CD4-positive, alpha-beta T cell (primary cell): Measurements from ENCODE around the gene NTM. TPM values are rescaled to one million over a fixed set of nuclear protein-coding genes. Genes with fewer than 3 reads are reported as not detected.

ENCODE experiments used
- ATAC-seq: fragments of 200-7000 bp; cut with Tn5 transposase; one replicate; pipeline ENCODE4 v1.10.0; 2022; ENCODE audit warnings: mild to moderate bottlenecking; ENCODE audit not compliant: poor library complexity
- CTCF ChIA-PET: fragments of 350-600 bp; sonication (Branson Sonifier 250); formaldehyde crosslinking; loops from one replicate; lab custom pipeline; 2021; ENCODE audit warnings: antibody characterized with exemption, inconsistent platforms; lab: Charles Lee
- POLR2A ChIA-PET: fragments of 350-600 bp; sonication (Branson Sonifier 250); formaldehyde crosslinking; loops from one replicate; lab custom pipeline; 2021; ENCODE audit warnings: antibody characterized with exemption, inconsistent platforms; lab: Charles Lee
- DNase-seq, 14 experiments: peaks; one replicate each; pipeline ENCODE4 v3.0.0-alpha.2; 2013 to 2020; ENCODE audit warnings: mixed read lengths in 2 of 14
- H3K27ac ChIP-seq, 2 donors: one replicate each; pipeline versions ENCODE4 v1.5.1 to v1.7.0; 2013; ENCODE audit warnings: low read length in 2 of 2, low read depth in 1 of 2, mild to moderate bottlenecking in 1 of 2
- H3K27me3 ChIP-seq, 2 experiments: 1 replicate in 1 of 2; 2 replicates in 1 of 2; pipeline versions ENCODE4 v1.6.1 to v1.7.0; 2013; ENCODE audit warnings: low read length in 2 of 2, control low read depth in 1 of 2, mild to moderate bottlenecking in 1 of 2, moderate library complexity in 1 of 2; ENCODE audit not compliant: insufficient read depth in 2 of 2, control insufficient read depth in 1 of 2
- H3K36me3 ChIP-seq: one replicate; pipeline ENCODE4 v1.6.1; 2013; ENCODE audit warnings: low read length, control low read depth; ENCODE audit not compliant: insufficient read depth
- H3K4me1 ChIP-seq: one replicate; pipeline ENCODE4 v1.6.1; 2013; ENCODE audit warnings: low read length, control low read depth; ENCODE audit not compliant: insufficient read depth
- H3K4me3 ChIP-seq: one replicate; pipeline ENCODE4 v1.5.1; 2013; ENCODE audit warnings: mild to moderate bottlenecking, low read length, moderate library complexity
- H3K9me3 ChIP-seq, 2 experiments: 1 replicate in 1 of 2; 2 replicates in 1 of 2; pipeline versions ENCODE4 v1.6.1 to v1.7.0; 2013; ENCODE audit warnings: low read length in 2 of 2, mild to moderate bottlenecking in 2 of 2, control low read depth in 1 of 2, moderate library complexity in 1 of 2; ENCODE audit not compliant: control insufficient read depth in 1 of 2, insufficient read depth in 1 of 2
- H3K27ac Mint-ChIP-seq: one replicate; pipeline ENCODE4 v1.8.0; 2020; ENCODE audit warnings: mixed read lengths
- H3K27me3 Mint-ChIP-seq: one replicate; pipeline ENCODE4 v1.8.0; 2021; ENCODE audit warnings: mixed read lengths
- H3K36me3 Mint-ChIP-seq: one replicate; pipeline ENCODE4 v1.8.0; 2021; ENCODE audit warnings: low read depth, mixed read lengths
- H3K4me1 Mint-ChIP-seq: one replicate; pipeline ENCODE4 v1.8.0; 2021; ENCODE audit warnings: low read depth, mixed read lengths
- H3K4me3 Mint-ChIP-seq: one replicate; pipeline ENCODE4 v1.8.0; 2020; ENCODE audit warnings: mild to moderate bottlenecking, mixed read lengths
- H3K9me3 Mint-ChIP-seq: one replicate; pipeline ENCODE4 v1.8.0; 2020; ENCODE audit warnings: mixed read lengths
- intact Hi-C, 2 experiments: fragments of 100-400 bp; cut with DNase I in 1 of 2; cut with micrococcal nuclease in 1 of 2; formaldehyde crosslinking; loops; one replicate each; pipeline versions ENCODE4 v1.15.1 to v1.9.0; 2023 to 2025; cut with DNase I, micrococcal nuclease
- total RNA-seq, 174 experiments: library from RNA in 2 of 174; stranded (reverse) in 2 of 174; gene quantifications; one replicate each; pipeline ENCODE4 v1.2.3 and lab custom pipeline; 2021 to 2026
- TF ChIP-seq, protein P1 (sequence below): fragments of 200-600 bp; IDR thresholded peaks from one replicate; pipeline ENCODE4 v1.8.0; 2022; ENCODE audit warnings: antibody characterized with exemption, mild to moderate bottlenecking

The NTM gene
- total RNA-seq, 2 experiments from 2014 or later: not detected

DNA sequence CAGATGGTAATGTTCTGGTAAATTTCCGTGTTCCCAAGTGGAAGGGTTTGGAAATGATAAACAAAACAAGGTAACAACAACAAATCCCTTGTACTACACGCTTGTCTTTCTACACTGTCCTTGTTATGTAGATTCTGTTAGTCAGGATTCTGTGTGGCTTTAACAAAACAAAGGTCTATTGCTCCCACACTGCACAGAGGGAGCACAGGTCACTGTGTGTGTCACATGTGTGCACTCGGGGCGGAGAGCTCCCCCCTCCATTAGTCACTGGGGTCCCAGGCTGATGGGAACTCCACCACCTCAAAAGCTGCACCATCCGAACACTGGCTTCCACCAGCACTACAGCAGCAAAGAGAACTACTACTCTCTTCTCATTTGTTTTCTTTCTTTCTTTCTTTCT lies 227.9 kb downstream of the NTM start:
- no peak for ATAC-seq
- DNase-seq: no peak
- TF ChIP-seq, protein P1, sequence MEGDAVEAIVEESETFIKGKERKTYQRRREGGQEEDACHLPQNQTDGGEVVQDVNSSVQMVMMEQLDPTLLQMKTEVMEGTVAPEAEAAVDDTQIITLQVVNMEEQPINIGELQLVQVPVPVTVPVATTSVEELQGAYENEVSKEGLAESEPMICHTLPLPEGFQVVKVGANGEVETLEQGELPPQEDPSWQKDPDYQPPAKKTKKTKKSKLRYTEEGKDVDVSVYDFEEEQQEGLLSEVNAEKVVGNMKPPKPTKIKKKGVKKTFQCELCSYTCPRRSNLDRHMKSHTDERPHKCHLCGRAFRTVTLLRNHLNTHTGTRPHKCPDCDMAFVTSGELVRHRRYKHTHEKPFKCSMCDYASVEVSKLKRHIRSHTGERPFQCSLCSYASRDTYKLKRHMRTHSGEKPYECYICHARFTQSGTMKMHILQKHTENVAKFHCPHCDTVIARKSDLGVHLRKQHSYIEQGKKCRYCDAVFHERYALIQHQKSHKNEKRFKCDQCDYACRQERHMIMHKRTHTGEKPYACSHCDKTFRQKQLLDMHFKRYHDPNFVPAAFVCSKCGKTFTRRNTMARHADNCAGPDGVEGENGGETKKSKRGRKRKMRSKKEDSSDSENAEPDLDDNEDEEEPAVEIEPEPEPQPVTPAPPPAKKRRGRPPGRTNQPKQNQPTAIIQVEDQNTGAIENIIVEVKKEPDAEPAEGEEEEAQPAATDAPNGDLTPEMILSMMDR: no peak
- H3K27ac Mint-ChIP-seq: no peak overlapping the region
- H3K27me3 ChIP-seq: no peaks in the 10 kb centered on the region
- H3K4me3 Mint-ChIP-seq: no peak overlapping the region
- H3K4me1 Mint-ChIP-seq: no peaks in the 10 kb centered on the region
- H3K36me3 ChIP-seq: no peaks in the 10 kb centered on the region
- ChIA-PET CTCF (no interaction called here), POLR2A (no interaction called here)
- no peak overlapping the region for H3K27ac ChIP-seq
- H3K36me3 Mint-ChIP-seq: no peaks in the 10 kb centered on the region
- no peaks in the 10 kb centered on the region for H3K27me3 Mint-ChIP-seq
- no peaks in the 10 kb centered on the region for H3K9me3 ChIP-seq
- H3K4me3 ChIP-seq: no peak overlapping the region
- H3K4me1 ChIP-seq: no peaks in the 10 kb centered on the region
- intact Hi-C loops: no loop called here
- no peaks in the 10 kb centered on the region for H3K9me3 Mint-ChIP-seq

DNA sequence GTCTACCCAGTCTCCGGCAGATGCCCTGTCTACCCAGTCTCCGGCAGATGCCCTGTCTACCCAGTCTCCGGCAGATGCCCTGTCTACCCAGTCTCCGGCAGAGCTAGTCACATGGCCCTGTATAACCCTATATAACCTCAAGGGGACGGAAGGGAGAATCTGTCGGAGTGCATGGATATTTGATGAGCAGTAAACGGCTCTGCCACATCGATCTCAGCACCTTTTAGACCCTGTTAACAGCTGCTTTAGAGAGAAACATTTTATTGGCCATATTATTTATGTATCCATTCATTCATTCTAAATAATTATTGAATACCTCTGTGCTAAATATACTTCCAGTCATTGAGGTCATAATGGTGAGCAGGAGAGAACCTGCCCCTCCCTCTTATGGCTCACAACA lies 228.9 kb downstream of the NTM start:
- Histone ChIP-seq H3K36me3 (no peaks in the 10 kb centered on the region), H3K27me3 (no peaks in the 10 kb centered on the region), H3K9me3 (no peaks in the 10 kb centered on the region), H3K4me1 (no peaks in the 10 kb centered on the region), H3K4me3 (no peak overlapping the region), H3K27ac (no peak overlapping the region)
- peaks cover 3% of the 10 kb centered on the region for H3K9me3 Mint-ChIP-seq
- no peaks in the 10 kb centered on the region for H3K4me1 Mint-ChIP-seq
- no peak overlapping the region for H3K27ac Mint-ChIP-seq
- intact Hi-C loops: no loop called here
- ChIA-PET CTCF (no interaction called here), POLR2A (no interaction called here)
- ATAC-seq (no peak), DNase-seq (no peak)
- H3K4me3 Mint-ChIP-seq: no peak overlapping the region
- H3K27me3 Mint-ChIP-seq: no peaks in the 10 kb centered on the region
- TF ChIP-seq, protein P1: no peak
- no peaks in the 10 kb centered on the region for H3K36me3 Mint-ChIP-seq

DNA sequence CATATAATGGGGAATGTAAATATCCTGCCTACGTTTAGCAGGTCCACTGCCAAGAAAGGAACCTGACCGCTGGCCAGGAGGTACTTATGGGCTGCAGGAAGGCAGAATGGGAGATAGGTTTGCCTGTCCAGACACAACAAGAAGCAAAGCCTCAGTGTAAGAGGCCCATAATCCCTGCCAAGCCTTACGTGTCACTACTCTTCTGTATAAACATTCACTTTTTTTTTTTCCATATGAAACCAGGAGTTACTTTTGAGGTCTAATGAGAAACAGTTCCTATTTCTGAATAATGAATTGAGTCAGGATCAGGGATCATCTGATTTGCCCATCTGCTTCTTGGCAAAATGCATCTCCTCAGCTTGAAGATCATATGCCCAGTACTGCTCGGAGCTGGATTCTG lies 230.2 kb downstream of the NTM start:
- no peak for DNase-seq
- no peaks in the 10 kb centered on the region for H3K36me3 Mint-ChIP-seq
- Histone ChIP-seq H3K4me3 (no peak overlapping the region), H3K9me3 (no peaks in the 10 kb centered on the region), H3K27ac (no peak overlapping the region), H3K27me3 (no peaks in the 10 kb centered on the region), H3K4me1 (no peaks in the 10 kb centered on the region), H3K36me3 (no peaks in the 10 kb centered on the region)
- no peaks in the 10 kb centered on the region for H3K27me3 Mint-ChIP-seq
- H3K4me1 Mint-ChIP-seq: no peaks in the 10 kb centered on the region
- POLR2A ChIA-PET: no interaction called here
- H3K27ac Mint-ChIP-seq: no peak overlapping the region
- ATAC-seq: no peak
- intact Hi-C loops: no loop called here
- no peak overlapping the region for H3K4me3 Mint-ChIP-seq
- TF ChIP-seq, protein P1: no peak
- CTCF ChIA-PET: no interaction called here
- H3K9me3 Mint-ChIP-seq: peaks cover 4% of the 10 kb centered on the region
